Smooth muscle cell of the brain vasculature (primary cell): ENCODE measurements around the gene ITGB6.

Experiments
- DNase-seq: peaks from one replicate; pipeline ENCODE4 v3.0.0-alpha.2; 2012; ENCODE audit warnings: low read depth, low spot score

Gene ITGB6, protein sequence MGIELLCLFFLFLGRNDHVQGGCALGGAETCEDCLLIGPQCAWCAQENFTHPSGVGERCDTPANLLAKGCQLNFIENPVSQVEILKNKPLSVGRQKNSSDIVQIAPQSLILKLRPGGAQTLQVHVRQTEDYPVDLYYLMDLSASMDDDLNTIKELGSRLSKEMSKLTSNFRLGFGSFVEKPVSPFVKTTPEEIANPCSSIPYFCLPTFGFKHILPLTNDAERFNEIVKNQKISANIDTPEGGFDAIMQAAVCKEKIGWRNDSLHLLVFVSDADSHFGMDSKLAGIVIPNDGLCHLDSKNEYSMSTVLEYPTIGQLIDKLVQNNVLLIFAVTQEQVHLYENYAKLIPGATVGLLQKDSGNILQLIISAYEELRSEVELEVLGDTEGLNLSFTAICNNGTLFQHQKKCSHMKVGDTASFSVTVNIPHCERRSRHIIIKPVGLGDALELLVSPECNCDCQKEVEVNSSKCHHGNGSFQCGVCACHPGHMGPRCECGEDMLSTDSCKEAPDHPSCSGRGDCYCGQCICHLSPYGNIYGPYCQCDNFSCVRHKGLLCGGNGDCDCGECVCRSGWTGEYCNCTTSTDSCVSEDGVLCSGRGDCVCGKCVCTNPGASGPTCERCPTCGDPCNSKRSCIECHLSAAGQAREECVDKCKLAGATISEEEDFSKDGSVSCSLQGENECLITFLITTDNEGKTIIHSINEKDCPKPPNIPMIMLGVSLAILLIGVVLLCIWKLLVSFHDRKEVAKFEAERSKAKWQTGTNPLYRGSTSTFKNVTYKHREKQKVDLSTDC

GRCh38 chr2:160199683-160200389 is at the start of gene ITGB6:
Gene ITGB6 (minus strand): TSS chr2:160200272. CDS start chr2:160200063, 209 bp downstream.
- no peak for DNase-seq

DNA sequence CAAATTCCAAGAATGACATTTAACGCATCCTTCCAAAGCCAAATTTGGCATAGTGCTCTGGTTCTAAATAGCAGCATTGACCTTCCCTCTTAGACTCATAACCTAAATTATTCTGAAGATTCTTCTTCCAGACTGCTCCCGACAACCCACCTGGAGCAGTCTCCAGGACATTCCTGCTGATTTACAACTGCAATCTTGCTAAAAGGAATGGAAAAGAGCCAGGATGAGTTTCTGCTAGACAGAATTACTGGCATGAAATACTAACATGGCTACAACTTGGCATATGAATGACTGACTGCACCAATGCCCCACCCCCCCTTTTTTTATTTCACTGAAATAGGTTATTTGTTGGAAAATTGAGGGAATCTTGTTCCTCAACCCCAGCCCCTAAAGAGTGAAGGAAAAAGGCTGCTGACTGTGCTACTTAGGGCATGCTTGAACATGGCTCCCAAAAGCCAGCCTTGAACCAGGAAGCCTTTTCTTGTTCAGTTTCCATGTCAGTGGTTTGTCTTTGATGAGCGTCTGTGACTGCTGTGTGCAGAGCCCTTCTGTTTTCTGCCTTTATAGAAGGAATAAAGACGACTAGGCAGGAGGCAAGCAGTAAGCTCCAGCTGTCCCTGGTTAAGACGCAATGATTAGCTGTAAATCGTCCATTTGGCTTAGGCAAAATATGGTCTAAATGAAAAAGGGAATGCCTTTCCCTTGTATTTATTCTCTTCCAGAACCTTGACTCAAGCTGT is 47.4 kb upstream of the ITGB6 start:
- DNase-seq, result no peak

- no peak for DNase-seq
These were observed 46.3 kb upstream of the ITGB6 start for GRCh38 chr2:160246356-160246755.

- DNase-seq, result no peak
These were observed 45.6 kb upstream of the ITGB6 start for GRCh38 chr2:160245614-160246155.

DNA sequence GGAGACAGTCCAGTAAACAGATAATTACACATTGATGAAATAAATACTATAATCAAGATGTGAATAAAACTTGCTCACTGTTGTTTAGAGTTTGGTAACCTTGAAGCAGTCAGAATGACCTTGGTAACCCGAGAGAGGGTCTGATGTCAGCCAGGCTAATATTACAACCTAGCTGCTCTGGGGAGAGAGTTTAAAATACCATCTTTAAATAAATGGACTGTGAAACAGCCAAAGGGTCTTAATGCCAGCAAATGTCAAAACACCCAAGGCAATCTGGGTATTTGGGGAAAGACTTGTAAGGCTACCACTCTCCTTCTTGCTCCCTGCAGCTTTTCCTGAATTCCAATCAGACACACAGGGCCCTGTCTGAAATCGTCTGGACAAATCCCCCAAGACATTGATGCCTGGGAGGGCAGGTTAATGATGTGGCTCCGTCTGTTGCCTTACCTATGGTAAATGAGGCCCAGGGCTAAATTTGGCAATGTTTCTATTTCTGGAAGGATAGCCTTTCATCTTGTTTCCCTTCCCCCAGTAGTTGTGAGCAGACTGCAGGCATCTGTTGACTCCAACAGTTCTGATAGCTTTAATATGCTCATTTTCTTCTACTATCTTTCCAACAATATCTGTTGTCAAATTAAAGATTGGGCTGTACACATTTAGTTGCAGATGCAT is 43.0 kb upstream of the ITGB6 start:
- DNase-seq, result no peak

DNA sequence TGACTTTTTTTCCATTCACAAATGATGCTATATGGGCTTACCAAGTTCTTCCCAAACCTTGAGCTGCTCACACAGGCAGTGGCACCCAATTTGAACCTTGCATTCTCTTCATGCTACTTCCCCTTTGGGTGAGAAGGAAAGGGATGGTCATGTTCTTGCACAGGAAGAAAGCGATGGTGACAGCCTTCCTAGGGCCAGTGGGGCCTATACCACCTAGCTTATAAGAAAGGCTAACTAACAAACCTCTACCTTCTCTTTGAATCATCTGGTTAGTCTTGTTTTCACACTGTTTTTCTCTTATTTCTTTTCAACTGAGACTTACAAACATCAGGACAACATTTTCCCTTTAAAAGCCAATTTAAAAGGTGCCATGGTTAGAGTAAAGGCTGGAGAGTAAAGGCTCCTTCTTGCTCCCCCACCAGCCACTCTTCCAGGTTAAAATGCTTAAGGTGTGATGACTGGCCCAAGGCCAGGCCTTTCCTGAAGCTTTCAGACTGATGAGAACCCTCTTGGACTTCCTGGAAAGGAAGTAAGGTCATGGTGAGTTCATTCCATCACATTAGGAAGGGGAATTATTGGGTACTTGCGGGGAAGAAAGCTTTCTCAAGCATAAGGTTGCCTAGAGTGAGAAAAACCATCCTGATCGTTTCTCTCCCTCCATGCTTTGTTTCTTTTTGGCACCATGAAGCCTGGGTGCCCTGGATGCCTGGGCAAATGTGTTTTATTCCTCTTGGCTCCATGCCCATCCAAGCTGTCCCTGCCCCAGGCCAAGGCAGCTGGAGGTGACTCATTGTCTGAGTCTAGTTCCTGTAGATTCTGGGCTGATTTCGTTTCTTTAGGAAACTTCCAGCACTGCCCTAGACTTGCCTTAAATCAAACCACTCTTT is 41.4 kb upstream of the ITGB6 start:
- no peak for DNase-seq

GRCh38 chr2:160239436-160239835 is 39.4 kb upstream of the ITGB6 start:
- no peak for DNase-seq

GRCh38 chr2:160238392-160238791 is 38.3 kb upstream of the ITGB6 start:
- no peak for DNase-seq

DNA sequence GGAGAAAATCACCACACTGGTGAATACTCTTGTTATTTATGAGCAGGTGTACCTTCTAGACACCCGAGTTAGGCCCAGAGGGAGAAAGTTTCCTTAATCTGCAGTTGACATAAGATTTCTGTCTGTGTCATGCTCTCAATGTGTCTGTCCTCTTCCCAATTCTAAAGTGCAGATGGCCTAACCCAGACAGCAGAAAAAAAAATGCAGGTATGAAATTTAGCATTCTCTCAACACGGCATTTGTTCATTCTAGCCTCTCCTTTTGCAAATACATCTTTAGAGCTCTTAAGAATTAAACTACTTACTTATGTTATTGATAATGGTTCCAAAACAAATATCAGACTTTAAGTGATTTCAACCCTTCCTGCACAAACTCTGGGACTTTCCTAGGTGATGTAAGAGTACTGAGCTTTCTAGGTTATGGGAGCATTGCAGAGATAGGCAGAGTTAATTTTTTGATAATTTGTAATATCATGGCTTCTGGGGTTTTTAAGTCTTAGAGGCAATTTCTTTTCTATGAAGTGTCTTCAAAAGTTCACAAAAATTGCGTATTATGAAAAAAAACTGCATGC is 32.9 kb upstream of the ITGB6 start:
- DNase-seq, result no peak

DNA sequence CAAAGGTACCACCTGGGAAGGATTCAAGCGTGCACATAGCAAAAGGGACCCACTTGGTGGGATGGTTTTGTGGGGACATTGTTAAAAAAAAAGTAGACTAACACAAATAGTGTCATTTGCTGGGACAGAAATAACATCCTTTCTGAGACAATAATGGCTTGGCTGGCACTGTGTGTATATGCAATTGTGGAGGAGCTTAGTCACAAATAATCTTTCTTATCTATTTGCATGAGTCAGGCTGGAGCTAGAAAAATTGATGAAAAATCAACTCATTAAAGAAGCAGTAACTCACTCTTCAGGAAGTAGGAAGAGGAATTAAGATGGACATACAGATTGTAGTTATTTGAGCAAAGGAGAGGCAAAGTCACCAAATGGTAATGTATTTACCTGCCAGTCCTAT is 29.5 kb upstream of the ITGB6 start:
- no peak for DNase-seq

DNA sequence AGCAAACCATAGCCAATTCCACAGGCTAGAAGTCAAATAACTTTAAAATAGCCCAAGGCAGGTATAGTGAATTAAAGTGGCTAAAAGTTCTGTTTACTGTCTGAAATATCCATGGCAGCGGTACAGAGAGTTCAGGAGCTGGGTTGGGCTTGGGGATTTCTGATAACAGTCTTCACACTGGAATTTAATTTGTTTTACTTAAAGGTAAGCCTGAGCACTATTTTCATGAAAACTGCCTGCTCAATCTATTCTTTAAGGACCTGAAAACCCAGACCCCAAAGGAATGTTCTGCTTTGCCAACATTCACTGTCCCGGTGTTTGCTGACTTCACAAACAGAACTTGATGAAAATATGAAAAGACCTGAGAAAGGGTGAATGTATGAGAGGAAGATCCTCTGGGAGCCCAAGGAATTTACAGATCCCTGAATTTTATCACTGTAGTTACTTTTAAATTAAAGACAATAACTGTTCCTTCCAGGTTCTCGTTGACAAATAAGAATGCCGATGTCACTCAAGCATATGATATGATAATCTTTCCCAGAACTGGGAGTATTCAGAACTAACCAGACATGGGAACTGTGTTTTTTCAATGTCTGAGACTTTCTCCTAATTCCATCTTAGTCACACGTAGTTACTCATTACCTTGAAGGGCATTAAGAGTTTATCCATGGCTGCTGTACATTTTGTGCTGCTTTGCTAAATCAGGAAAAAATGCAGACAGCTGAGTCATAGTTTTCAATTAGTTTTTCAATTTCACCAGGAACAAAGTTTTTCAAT is 28.3 kb upstream of the ITGB6 start:
- no peak for DNase-seq

DNA sequence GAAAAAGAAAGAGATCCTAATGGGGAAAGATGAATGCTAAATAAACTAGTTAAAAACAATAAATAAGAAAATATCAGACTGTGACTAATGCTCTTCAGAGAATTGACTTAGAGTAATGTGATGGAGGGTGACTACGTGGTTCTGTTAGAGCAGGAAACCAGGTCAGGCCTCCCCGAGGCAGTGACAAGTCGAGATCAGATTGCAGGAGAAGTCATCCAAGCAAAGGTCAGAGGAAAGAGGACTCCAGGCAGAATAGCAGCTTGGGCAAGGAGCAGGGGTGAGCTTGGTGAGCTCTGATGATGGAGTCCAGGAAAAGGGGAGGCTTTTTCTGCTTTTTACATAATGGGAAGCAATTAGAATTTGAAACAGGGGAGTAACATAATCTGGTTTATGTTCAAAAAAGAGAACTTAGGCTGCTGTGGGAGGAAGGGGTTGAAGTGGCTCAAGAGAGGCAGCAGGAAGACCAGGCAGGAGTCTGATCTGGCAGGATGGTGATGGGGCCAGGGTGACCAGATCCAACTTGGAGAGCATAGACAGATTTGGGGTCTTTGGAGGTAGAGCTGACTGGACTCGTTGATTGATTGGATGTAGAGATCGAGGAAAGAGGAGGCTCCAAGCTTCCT is 27.3 kb upstream of the ITGB6 start:
- DNase-seq, result no peak

DNA sequence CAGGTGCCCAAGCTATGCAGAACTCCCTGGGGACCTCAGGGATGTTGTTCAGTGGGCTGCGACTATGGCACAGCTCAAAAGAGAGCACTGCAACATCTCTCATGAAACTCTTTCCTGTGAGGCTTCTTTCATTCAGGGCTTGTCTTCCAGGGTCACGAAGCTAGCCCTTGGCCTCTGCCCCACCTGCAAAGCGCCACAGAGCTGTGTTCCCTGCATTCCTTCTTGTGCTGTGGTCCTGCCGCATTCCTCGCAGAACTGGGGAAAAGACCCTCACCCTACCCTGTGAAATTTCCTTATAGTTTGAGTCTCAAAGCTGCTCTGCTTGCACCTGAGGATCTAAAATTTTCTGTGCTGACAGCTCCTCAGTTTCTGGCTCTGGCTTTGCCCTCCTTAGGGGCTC is 26.3 kb upstream of the ITGB6 start:
- no peak for DNase-seq

- no peak for DNase-seq
These were observed 25.6 kb upstream of the ITGB6 start for GRCh38 chr2:160225722-160226121.

- DNase-seq, result no peak
These were observed 24.4 kb upstream of the ITGB6 start for GRCh38 chr2:160224507-160224906.

DNA sequence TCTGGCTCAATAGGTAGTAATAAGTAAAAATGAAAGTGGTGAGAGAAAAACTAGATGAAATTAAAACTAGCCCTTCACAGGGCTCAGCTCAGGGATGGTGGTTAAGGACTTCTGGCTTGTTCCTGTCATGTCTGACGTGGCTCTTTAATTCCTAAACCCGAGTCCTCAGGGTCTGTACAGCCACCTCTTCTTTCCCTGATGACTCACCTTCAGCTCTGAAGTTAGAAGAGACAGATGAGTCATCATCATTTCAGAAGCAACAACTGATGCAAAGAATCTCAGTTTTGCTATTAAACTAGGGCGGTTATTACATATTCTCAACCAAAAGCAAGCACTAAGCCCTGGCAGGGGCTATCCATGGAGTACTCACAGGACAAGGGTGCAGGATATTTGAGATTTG is 24.0 kb upstream of the ITGB6 start:
- DNase-seq, result peak; percentile 74

DNA sequence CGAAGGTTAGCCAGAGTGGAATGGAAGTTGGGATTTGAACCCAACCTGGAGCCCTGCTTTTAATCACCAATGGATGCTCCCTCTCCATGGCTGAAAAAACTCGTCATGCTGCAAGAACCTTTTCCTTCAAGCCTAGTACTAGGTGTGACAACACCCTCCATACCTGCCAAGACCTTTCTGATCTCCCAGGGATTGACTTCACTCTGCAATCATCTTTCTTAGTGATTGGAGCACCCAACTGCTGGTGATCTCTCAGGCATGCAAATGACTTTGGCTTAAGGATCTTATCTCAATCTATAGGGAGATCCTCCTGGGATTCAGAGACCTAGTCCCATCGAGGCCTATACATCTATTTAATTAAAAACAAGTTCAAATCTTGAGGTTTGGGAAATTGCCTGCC is 23.5 kb upstream of the ITGB6 start:
- DNase-seq, result no peak
